ENCODE results near the gene HEXB.

The HEXB gene

DNA sequence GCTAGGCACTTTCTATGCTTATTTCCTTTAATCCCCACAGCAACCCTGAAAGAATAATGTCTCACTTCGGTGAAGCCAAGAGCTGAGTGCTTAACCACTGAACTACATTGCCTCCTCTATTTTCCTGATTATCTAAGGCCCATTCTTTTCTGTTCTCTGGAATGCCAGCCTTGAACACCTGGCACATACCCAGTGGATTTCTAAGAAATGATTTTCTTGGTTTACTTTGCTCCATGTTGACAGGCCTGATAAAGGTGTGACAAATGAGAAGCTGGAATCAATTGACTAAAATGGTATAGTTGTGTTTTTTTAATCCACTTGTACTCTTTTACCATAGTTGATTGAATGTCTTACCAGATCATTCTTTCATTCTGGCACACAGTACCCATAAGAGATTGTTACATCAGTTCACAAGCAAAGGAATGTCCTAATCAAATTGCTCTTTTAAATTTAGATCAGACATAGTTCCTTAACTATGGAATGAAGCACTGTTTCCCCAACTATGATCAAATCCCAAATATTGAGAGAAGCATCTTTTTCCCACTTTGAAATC is 35.5 kb upstream of the HEXB start:
- Histone ChIP-seq H3K4me1 (ENCODE audit: insufficient read depth, low read length) (no peaks in the 10 kb centered on the region), H4K20me1 (ENCODE audit: insufficient read depth, low read length) (no peaks in the 10 kb centered on the region), H3K36me3 (ENCODE audit: insufficient read depth, low read length) (no peaks in the 10 kb centered on the region), H2AFZ (ENCODE audit: low read depth, low read length) (no peak overlapping the region), H3K4me3 (ENCODE audit: low read depth in 1 of 2, low read length in 2 of 2) (no peak overlapping the region), H3K27ac (ENCODE audit: low read length) (no peak overlapping the region), H3K4me2 (ENCODE audit: insufficient read depth, low read length) (no peak overlapping the region), H3K27me3 (ENCODE audit: insufficient read depth, low read length, poor library complexity) (peaks cover 9% of the 10 kb centered on the region), H3K9ac (ENCODE audit: low read depth, low read length) (no peak overlapping the region), H3K9me3 (ENCODE audit: insufficient read depth, low read length, severe bottlenecking) (no peaks in the 10 kb centered on the region), H3K79me2 (ENCODE audit: insufficient read depth, low read length) (no peaks in the 10 kb centered on the region)
- TF ChIP-seq EZH2 (IDR thresholded peaks at IDR 0.05; ENCODE audit: borderline replicate concordance, low read depth, low read length, severe bottlenecking): no peak
- TF ChIP-seq, protein P1, sequence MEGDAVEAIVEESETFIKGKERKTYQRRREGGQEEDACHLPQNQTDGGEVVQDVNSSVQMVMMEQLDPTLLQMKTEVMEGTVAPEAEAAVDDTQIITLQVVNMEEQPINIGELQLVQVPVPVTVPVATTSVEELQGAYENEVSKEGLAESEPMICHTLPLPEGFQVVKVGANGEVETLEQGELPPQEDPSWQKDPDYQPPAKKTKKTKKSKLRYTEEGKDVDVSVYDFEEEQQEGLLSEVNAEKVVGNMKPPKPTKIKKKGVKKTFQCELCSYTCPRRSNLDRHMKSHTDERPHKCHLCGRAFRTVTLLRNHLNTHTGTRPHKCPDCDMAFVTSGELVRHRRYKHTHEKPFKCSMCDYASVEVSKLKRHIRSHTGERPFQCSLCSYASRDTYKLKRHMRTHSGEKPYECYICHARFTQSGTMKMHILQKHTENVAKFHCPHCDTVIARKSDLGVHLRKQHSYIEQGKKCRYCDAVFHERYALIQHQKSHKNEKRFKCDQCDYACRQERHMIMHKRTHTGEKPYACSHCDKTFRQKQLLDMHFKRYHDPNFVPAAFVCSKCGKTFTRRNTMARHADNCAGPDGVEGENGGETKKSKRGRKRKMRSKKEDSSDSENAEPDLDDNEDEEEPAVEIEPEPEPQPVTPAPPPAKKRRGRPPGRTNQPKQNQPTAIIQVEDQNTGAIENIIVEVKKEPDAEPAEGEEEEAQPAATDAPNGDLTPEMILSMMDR (IDR thresholded peaks at IDR 0.05; ENCODE audit: borderline replicate concordance, extremely low read depth, low read length, poor library complexity, severe bottlenecking): no peak
- DNase-seq (no peak), ATAC-seq (ENCODE audit: insufficient read depth, low read depth) (no peak)

DNA sequence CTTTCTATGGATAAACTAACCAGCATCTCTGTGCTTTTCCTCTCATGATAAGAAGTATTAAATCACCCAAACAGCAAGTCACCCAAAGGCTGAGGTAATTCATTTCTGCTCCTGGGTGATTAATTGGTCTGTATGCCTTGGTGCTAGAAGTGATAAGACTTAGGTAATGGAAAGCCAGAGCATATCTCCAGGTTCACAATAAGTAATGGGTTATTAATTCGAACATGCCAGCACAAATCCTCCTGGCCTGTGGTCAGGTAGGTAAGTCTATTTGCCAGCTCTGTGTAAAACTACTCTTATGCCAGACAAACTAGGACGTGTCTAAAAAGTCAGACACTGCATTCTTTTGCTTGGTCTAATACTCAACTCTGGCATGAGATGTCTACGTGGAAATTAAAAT is 33.3 kb upstream of the HEXB start:
- H3K9ac ChIP-seq (ENCODE audit: low read depth, low read length): no peak overlapping the region
- no peak overlapping the region for H3K4me2 ChIP-seq (ENCODE audit: insufficient read depth, low read length)
- H3K27me3 ChIP-seq (ENCODE audit: insufficient read depth, low read length, poor library complexity): peaks cover 4% of the 10 kb centered on the region
- no peak for TF ChIP-seq EZH2 (IDR thresholded peaks at IDR 0.05; ENCODE audit: borderline replicate concordance, low read depth, low read length, severe bottlenecking)
- TF ChIP-seq, protein P1 (IDR thresholded peaks at IDR 0.05; ENCODE audit: borderline replicate concordance, extremely low read depth, low read length, poor library complexity, severe bottlenecking): no peak
- no peaks in the 10 kb centered on the region for H3K36me3 ChIP-seq (ENCODE audit: insufficient read depth, low read length)
- H2AFZ ChIP-seq (ENCODE audit: low read depth, low read length): no peak overlapping the region
- H3K4me3 ChIP-seq (ENCODE audit: low read depth in 1 of 2, low read length in 2 of 2): no peak overlapping the region
- H4K20me1 ChIP-seq (ENCODE audit: insufficient read depth, low read length): no peaks in the 10 kb centered on the region
- no peaks in the 10 kb centered on the region for H3K4me1 ChIP-seq (ENCODE audit: insufficient read depth, low read length)
- DNase-seq: no peak
- no peaks in the 10 kb centered on the region for H3K9me3 ChIP-seq (ENCODE audit: insufficient read depth, low read length, severe bottlenecking)
- H3K27ac ChIP-seq (ENCODE audit: low read length): no peak overlapping the region
- no peaks in the 10 kb centered on the region for H3K79me2 ChIP-seq (ENCODE audit: insufficient read depth, low read length)
- no peak for ATAC-seq (ENCODE audit: insufficient read depth, low read depth)

DNA sequence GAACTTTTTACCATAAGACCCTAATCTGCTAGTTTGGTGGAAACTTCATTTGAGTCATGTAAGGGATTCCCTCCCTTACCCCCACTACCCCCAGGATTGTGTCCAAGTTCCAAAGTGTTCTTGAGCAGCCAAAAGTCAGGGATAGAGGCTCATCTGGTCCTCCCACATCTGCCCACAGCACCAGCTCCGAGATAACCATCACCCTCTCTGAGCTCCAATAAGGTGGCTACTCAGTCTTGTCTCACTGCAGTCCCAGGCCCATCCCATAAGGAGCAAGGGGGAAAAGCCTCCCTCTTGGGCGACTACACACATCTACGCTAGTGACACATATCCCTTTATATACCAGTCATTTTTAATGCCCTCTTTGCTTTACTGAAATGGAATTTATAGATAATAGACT is 32.5 kb upstream of the HEXB start:
- H3K4me3 ChIP-seq (ENCODE audit: low read depth in 1 of 2, low read length in 2 of 2): no peak overlapping the region
- DNase-seq (no peak), ATAC-seq (ENCODE audit: insufficient read depth, low read depth) (no peak)
- TF ChIP-seq, protein P1 (IDR thresholded peaks at IDR 0.05; ENCODE audit: borderline replicate concordance, extremely low read depth, low read length, poor library complexity, severe bottlenecking): no peak
- TF ChIP-seq EZH2 (IDR thresholded peaks at IDR 0.05; ENCODE audit: borderline replicate concordance, low read depth, low read length, severe bottlenecking): no peak
- no peak overlapping the region for H3K27ac ChIP-seq (ENCODE audit: low read length)
- H3K36me3 ChIP-seq (ENCODE audit: insufficient read depth, low read length): no peaks in the 10 kb centered on the region
- H3K4me1 ChIP-seq (ENCODE audit: insufficient read depth, low read length): no peaks in the 10 kb centered on the region
- no peak overlapping the region for H2AFZ ChIP-seq (ENCODE audit: low read depth, low read length)
- H3K9me3 ChIP-seq (ENCODE audit: insufficient read depth, low read length, severe bottlenecking): no peaks in the 10 kb centered on the region
- peaks cover 8% of the 10 kb centered on the region for H3K27me3 ChIP-seq (ENCODE audit: insufficient read depth, low read length, poor library complexity)
- no peaks in the 10 kb centered on the region for H4K20me1 ChIP-seq (ENCODE audit: insufficient read depth, low read length)
- H3K4me2 ChIP-seq (ENCODE audit: insufficient read depth, low read length): no peak overlapping the region
- no peaks in the 10 kb centered on the region for H3K79me2 ChIP-seq (ENCODE audit: insufficient read depth, low read length)
- H3K9ac ChIP-seq (ENCODE audit: low read depth, low read length): no peak overlapping the region

DNA sequence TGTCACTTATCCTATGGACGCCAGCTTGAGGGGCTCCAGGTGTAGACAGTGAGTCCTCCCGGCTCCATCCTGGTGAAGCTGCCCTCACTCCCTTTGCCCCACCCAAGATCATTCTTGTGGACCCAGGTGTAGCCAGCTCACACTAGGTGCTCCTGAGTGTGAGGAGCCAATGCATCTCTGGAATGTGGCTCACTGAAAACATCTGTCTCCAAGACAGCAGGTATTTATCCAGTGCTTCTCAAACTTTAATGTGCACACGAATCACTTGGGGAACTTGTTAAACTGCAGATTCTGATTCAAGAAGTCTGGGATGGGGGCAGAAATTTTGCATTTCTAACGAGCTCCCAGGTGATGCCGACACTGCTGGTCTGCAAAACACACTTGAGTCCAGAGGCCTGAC is 31.0 kb upstream of the HEXB start:
- no peak overlapping the region for H3K4me3 ChIP-seq (ENCODE audit: low read depth in 1 of 2, low read length in 2 of 2)
- H3K9ac ChIP-seq (ENCODE audit: low read depth, low read length): no peak overlapping the region
- H3K27me3 ChIP-seq (ENCODE audit: insufficient read depth, low read length, poor library complexity): peaks cover 4% of the 10 kb centered on the region
- no peak overlapping the region for H2AFZ ChIP-seq (ENCODE audit: low read depth, low read length)
- DNase-seq (no peak), ATAC-seq (ENCODE audit: insufficient read depth, low read depth) (no peak)
- TF ChIP-seq, protein P1 (IDR thresholded peaks at IDR 0.05; ENCODE audit: borderline replicate concordance, extremely low read depth, low read length, poor library complexity, severe bottlenecking): no peak
- no peak for TF ChIP-seq EZH2 (IDR thresholded peaks at IDR 0.05; ENCODE audit: borderline replicate concordance, low read depth, low read length, severe bottlenecking)
- H3K36me3 ChIP-seq (ENCODE audit: insufficient read depth, low read length): no peaks in the 10 kb centered on the region
- no peaks in the 10 kb centered on the region for H4K20me1 ChIP-seq (ENCODE audit: insufficient read depth, low read length)
- H3K9me3 ChIP-seq (ENCODE audit: insufficient read depth, low read length, severe bottlenecking): no peaks in the 10 kb centered on the region
- no peaks in the 10 kb centered on the region for H3K4me1 ChIP-seq (ENCODE audit: insufficient read depth, low read length)
- no peak overlapping the region for H3K4me2 ChIP-seq (ENCODE audit: insufficient read depth, low read length)
- no peak overlapping the region for H3K27ac ChIP-seq (ENCODE audit: low read length)
- H3K79me2 ChIP-seq (ENCODE audit: insufficient read depth, low read length): no peaks in the 10 kb centered on the region

All from DND-41 (cell line).